Smooth muscle cell (in vitro differentiated cells): ENCODE data around the gene QPCT. TPM values are rescaled to one million over a fixed set of nuclear protein-coding genes. Genes with fewer than 3 reads are reported as not detected.

Experiments used
- DNase-seq: peaks from one replicate; lab custom pipeline; 2025; ENCODE audit not compliant: unreplicated experiment; lab: John Stamatoyannopoulos, UW
- H2AFZ ChIP-seq: fragments of 200-600 bp; sonication (generic); 2 replicates; pipeline ENCODE4 v1.6.0; 2016; ENCODE audit warnings: antibody characterized with exemption, low read depth, mild to moderate bottlenecking
- H3F3A ChIP-seq: fragments of 200-600 bp; sonication (generic); 2 replicates; pipeline ENCODE4 v1.6.0; 2017; ENCODE audit warnings: antibody characterized with exemption, low read depth
- H3K27ac ChIP-seq: fragments of 200-600 bp; sonication (generic); 2 replicates; pipeline ENCODE4 v1.5.1; 2016; ENCODE audit warnings: low read depth, mild to moderate bottlenecking
- H3K27me3 ChIP-seq: fragments of 200-600 bp; sonication (generic); 2 replicates; pipeline ENCODE4 v1.6.1; 2016; ENCODE audit warnings: low read depth, mild to moderate bottlenecking
- H3K36me3 ChIP-seq: fragments of 200-600 bp; sonication (generic); 2 replicates; pipeline ENCODE4 v1.5.1; 2016; ENCODE audit warnings: low read depth
- H3K4me1 ChIP-seq: fragments of 200-600 bp; sonication (generic); 2 replicates; pipeline ENCODE4 v1.5.1; 2016; ENCODE audit warnings: low read depth
- H3K4me2 ChIP-seq: fragments of 200-600 bp; sonication (generic); 2 replicates; pipeline ENCODE4 v1.6.0; 2016; ENCODE audit warnings: mild to moderate bottlenecking
- H3K4me3 ChIP-seq: fragments of 200-600 bp; sonication (generic); 2 replicates; pipeline ENCODE4 v1.5.1; 2016; ENCODE audit warnings: mild to moderate bottlenecking
- H3K79me2 ChIP-seq: fragments of 200-600 bp; sonication (generic); 2 replicates; pipeline ENCODE4 v1.6.0; 2016; ENCODE audit warnings: low read depth, mild to moderate bottlenecking
- H3K9ac ChIP-seq: fragments of 200-600 bp; sonication (generic); 2 replicates; pipeline ENCODE4 v1.6.0; 2016; ENCODE audit warnings: low read depth
- H3K9me3 ChIP-seq: fragments of 200-600 bp; sonication (generic); replicated peaks from 2 replicates; pipeline ENCODE4 v1.5.1; 2016; ENCODE audit warnings: low read depth
- H4K20me1 ChIP-seq: fragments of 200-600 bp; sonication (generic); 2 replicates; pipeline ENCODE4 v1.6.0; 2016; ENCODE audit warnings: low read depth
- CTCF ChIP-seq: fragments of 200-600 bp; sonication (generic); IDR thresholded peaks from 2 replicates; pipeline ENCODE4 v1.5.1; 2017; ENCODE audit warnings: borderline replicate concordance, mild to moderate bottlenecking, antibody characterized with exemption; ENCODE audit not compliant: insufficient read depth, poor library complexity, severe bottlenecking
- WGBS: methylation state at CpG from one replicate; pipeline ENCODE4 v1.1.7; 2016; ENCODE audit warnings: low lambda C conversion rate; 5-methylcytosine and 5-hydroxymethylcytosine counted together
- polyA plus RNA-seq: library from polyadenylated mRNA; unstranded; fragments of >200 nt; fragmentation: Nextera tagmentation; extraction: Ambion mirVana; gene quantifications from 2 replicates; pipeline ENCODE4 v1.2.1, GENCODE V29; 2016
- total RNA-seq: library from RNA; depleted of rRNA; stranded (reverse); fragments of >200 nt; gene quantifications from 2 replicates; pipeline ENCODE4 v1.2.3, GENCODE V29; 2014

QPCT gene
- total and polyA plus RNA-seq, 2 experiments from 2014 or later, result 0.58 to 2.0 TPM

GRCh38 chr2:37317746-37318145 is 26.7 kb upstream of the QPCT start:
- no peak for TF ChIP-seq CTCF

GRCh38 chr2:37318401-37318800 is 26.0 kb upstream of the QPCT start:
- H3K4me1 ChIP-seq, result peaks cover 40% of the 10 kb centered on the region
- no peaks in the 10 kb centered on the region for H3K27me3 ChIP-seq
- DNase-seq, result no peak
- no peak overlapping the region for H3K9ac ChIP-seq
- no peaks in the 10 kb centered on the region for H3K9me3 ChIP-seq
- H3K27ac ChIP-seq, result peak overlapping the region; percentile 74
- peak overlapping the region; percentile 71 for H3K4me2 ChIP-seq
- H4K20me1 ChIP-seq, result peaks cover 100% of the 10 kb centered on the region
- TF ChIP-seq CTCF, result no peak
- H3K4me3 ChIP-seq, result peak overlapping the region; percentile 1
- H2AFZ ChIP-seq, result no peak overlapping the region
- H3K79me2 ChIP-seq, result peaks cover 94% of the 10 kb centered on the region
- H3K36me3 ChIP-seq, result no peaks in the 10 kb centered on the region
- H3F3A ChIP-seq, result peaks cover 21% of the 10 kb centered on the region
- WGBS, result 59% methylated on average over 5 of the region's 5 CpGs

More at GRCh38 chr2:37317746-37318145, 26.7 kb upstream of the QPCT start:
- Histone ChIP-seq H3F3A (peaks cover 21% of the 10 kb centered on the region), H3K79me2 (peaks cover 94% of the 10 kb centered on the region), H3K4me2 (peak overlapping the region; percentile 71), H3K36me3 (no peaks in the 10 kb centered on the region), H2AFZ (no peak overlapping the region), H4K20me1 (peaks cover 100% of the 10 kb centered on the region), H3K4me3 (no peak overlapping the region), H3K9ac (no peak overlapping the region), H3K27me3 (no peaks in the 10 kb centered on the region), H3K9me3 (no peaks in the 10 kb centered on the region), H3K27ac (peak overlapping the region; percentile 74), H3K4me1 (peaks cover 34% of the 10 kb centered on the region)
- no peak for DNase-seq
- 89% methylated on average over 1 of the region's 1 CpG for WGBS

- peaks cover 88% of the 10 kb centered on the region for H3K79me2 ChIP-seq
- peaks cover 40% of the 10 kb centered on the region for H3K4me1 ChIP-seq
- DNase-seq, result no peak
- peak overlapping the region; percentile 74 for H3K27ac ChIP-seq
- no peaks in the 10 kb centered on the region for H3K27me3 ChIP-seq
- peaks cover 21% of the 10 kb centered on the region for H3F3A ChIP-seq
- H2AFZ ChIP-seq, result no peak overlapping the region
- no peak overlapping the region for H3K4me2 ChIP-seq
- H3K9ac ChIP-seq, result no peak overlapping the region
- no peaks in the 10 kb centered on the region for H3K36me3 ChIP-seq
- 95% methylated on average over 12 of the region's 12 CpGs for WGBS
- no peaks in the 10 kb centered on the region for H3K9me3 ChIP-seq
- TF ChIP-seq CTCF, result no peak
- no peak overlapping the region for H3K4me3 ChIP-seq
- H4K20me1 ChIP-seq, result peaks cover 89% of the 10 kb centered on the region
These were observed 24.4 kb upstream of the QPCT start for GRCh38 chr2:37319754-37320609.
